ENCODE data around the gene CMBL. TPM values are rescaled to one million over a fixed set of nuclear protein-coding genes. Genes with fewer than 3 reads are reported as not detected.

The CMBL gene
- total RNA-seq, 4 donors from 2014 or later: 17.3 to 166 (median 120) TPM

GRCh38 chr5:10339958-10340357, 32.3 kb upstream of the CMBL start:
- Histone ChIP-seq H3K36me3 (no peaks in the 10 kb centered on the region), H3K27ac (no peak overlapping the region), H3K4me3 (no peak overlapping the region), H3K9me3 (no peaks in the 10 kb centered on the region), H3K4me1 (no peaks in the 10 kb centered on the region), H3K27me3 (no peaks in the 10 kb centered on the region)
- no peak for DNase-seq
- TF ChIP-seq CTCF (IDR thresholded peaks at IDR 0.05) (no peak), POLR2A (IDR thresholded peaks at IDR 0.05) (no peak)

GRCh38 chr5:10339058-10339811, 31.5 kb upstream of the CMBL start:
- TF ChIP-seq CTCF (IDR thresholded peaks at IDR 0.05) (no peak), POLR2A (IDR thresholded peaks at IDR 0.05) (no peak)

GRCh38 chr5:10338686-10339057, 31.0 kb upstream of the CMBL start:
- TF ChIP-seq CTCF (IDR thresholded peaks at IDR 0.05): no peak
- no peaks in the 10 kb centered on the region for H3K9me3 ChIP-seq
- H3K4me3 ChIP-seq: no peak overlapping the region
- no peak overlapping the region for H3K27ac ChIP-seq
- no peaks in the 10 kb centered on the region for H3K27me3 ChIP-seq
- H3K36me3 ChIP-seq: no peaks in the 10 kb centered on the region
- H3K4me1 ChIP-seq: no peaks in the 10 kb centered on the region
- DNase-seq: no peak

More at GRCh38 chr5:10339058-10339811, 31.5 kb upstream of the CMBL start:
- H3K9me3 ChIP-seq: no peaks in the 10 kb centered on the region
- no peaks in the 10 kb centered on the region for H3K36me3 ChIP-seq
- H3K27me3 ChIP-seq: no peaks in the 10 kb centered on the region
- H3K4me3 ChIP-seq: no peak overlapping the region
- no peak for DNase-seq
- no peak overlapping the region for H3K27ac ChIP-seq
- H3K4me1 ChIP-seq: no peaks in the 10 kb centered on the region

GRCh38 chr5:10337986-10338385, 30.3 kb upstream of the CMBL start:
- Histone ChIP-seq H3K9me3 (no peaks in the 10 kb centered on the region), H3K36me3 (no peaks in the 10 kb centered on the region), H3K4me1 (peaks cover 0 to 4% (median 1%) of the 10 kb centered on the region in 4 donors), H3K27me3 (no peaks in the 10 kb centered on the region), H3K27ac (no peak overlapping the region), H3K4me3 (no peak overlapping the region)
- TF ChIP-seq CTCF (IDR thresholded peaks at IDR 0.05) (no peak), POLR2A (IDR thresholded peaks at IDR 0.05) (no peak)
- no peak for DNase-seq

- TF ChIP-seq CTCF (IDR thresholded peaks at IDR 0.05) (no peak), POLR2A (IDR thresholded peaks at IDR 0.05) (no peak)
- no peaks in the 10 kb centered on the region for H3K9me3 ChIP-seq
- H3K36me3 ChIP-seq: no peaks in the 10 kb centered on the region
- H3K27me3 ChIP-seq: no peaks in the 10 kb centered on the region
- H3K27ac ChIP-seq: no peak overlapping the region
- DNase-seq: no peak
- no peak overlapping the region for H3K4me3 ChIP-seq
- peaks cover 0 to 6% (median 2%) of the 10 kb centered on the region in 4 donors for H3K4me1 ChIP-seq
These were observed 29.4 kb upstream of the CMBL start for GRCh38 chr5:10337107-10337506.

Data from Peyer's patch (tissue), 4 donors.